NCI-H1436 (cell line): ENCODE results near the gene CD6.
"Not testable (repeated sequence)": the region's sequence is repeated elsewhere in the genome, so short reads cannot be mapped to it uniquely, and the experiment has no call there.

Source experiments
- DNase-seq: peaks from one replicate; lab custom pipeline; 2025; lab: John Stamatoyannopoulos, UW

CD6 gene

GRCh38 chr11:61053191-61053590 is 81.7 kb downstream of the CD6 start:
- no peak for DNase-seq

GRCh38 chr11:61054513-61054912 is 83.0 kb downstream of the CD6 start:
- no peak for DNase-seq

- DNase-seq = no peak
Measured at GRCh38 chr11:61054927-61055562, 83.6 kb downstream of the CD6 start.

GRCh38 chr11:61055776-61056175 is 84.3 kb downstream of the CD6 start:
- DNase-seq = no peak

- DNase-seq = no peak
Measured at GRCh38 chr11:61056571-61056970, 85.1 kb downstream of the CD6 start.

- DNase-seq = no peak
Measured at GRCh38 chr11:61056981-61057380, 85.5 kb downstream of the CD6 start.

GRCh38 chr11:61057615-61058014 is 86.1 kb downstream of the CD6 start:
- no peak for DNase-seq

- no peak for DNase-seq
Measured at GRCh38 chr11:61058583-61059259, 87.2 kb downstream of the CD6 start.

GRCh38 chr11:61059260-61059752 is 87.8 kb downstream of the CD6 start:
- no peak for DNase-seq

GRCh38 chr11:61061081-61061826 is 89.8 kb downstream of the CD6 start:
- DNase-seq = no peak

GRCh38 chr11:61062181-61062930 is 90.9 kb downstream of the CD6 start:
- no peak for DNase-seq

GRCh38 chr11:61065236-61065635 is 93.8 kb downstream of the CD6 start:
- DNase-seq = not testable (repeated sequence)

- DNase-seq = no peak
Measured at GRCh38 chr11:61065955-61066638, 94.6 kb downstream of the CD6 start.

- DNase-seq = no peak
Measured at GRCh38 chr11:61066645-61067044, 95.2 kb downstream of the CD6 start.

- DNase-seq = no peak
Measured at GRCh38 chr11:61067782-61068446, 96.4 kb downstream of the CD6 start.

- DNase-seq = no peak
Measured at GRCh38 chr11:61068581-61068980, 97.1 kb downstream of the CD6 start.

- DNase-seq = no peak
Measured at GRCh38 chr11:61069427-61069826, 97.9 kb downstream of the CD6 start.
